ENCODE measurements around the gene RIN2.

The RIN2 gene

DNA sequence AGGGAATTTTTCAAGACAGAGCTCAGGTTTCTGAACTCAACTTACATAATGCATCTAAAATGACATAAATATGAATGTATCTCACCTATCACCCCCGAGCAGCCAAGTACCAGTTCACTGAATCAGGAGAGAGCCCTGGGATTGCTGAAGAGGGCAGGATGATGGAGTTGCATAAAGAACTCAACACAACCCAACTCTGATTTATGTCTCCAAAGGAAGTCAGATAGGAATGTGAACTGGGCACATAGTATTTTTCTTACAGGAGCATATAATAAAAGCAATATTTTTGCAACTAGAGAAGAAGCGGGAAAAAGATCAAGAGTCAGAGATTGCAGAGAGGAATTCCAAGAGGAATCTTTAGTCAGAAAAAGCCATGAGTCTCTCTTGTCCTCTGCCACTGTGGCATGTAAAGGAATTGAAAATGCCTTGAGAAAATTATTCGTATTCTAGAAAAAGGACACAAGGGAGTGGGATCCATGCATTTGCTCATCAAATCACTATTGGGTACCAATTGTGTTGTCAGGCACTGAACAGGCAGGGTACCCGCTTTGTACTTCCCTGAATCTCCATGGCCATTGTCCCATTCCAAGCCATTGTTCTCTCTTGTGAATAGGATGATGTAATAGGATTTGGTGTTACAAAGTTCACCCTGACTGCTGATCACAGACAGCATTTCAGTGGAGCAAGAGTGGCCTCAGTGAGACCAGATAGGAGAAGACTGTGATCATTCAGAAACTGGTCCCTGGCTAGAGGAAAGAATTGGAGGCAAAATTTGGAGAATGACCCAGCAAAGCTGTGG, 16.3 kb downstream of the RIN2 start:
- H3K27ac ChIP-seq, result no peak overlapping the region
- TF ChIP-seq, protein P1, sequence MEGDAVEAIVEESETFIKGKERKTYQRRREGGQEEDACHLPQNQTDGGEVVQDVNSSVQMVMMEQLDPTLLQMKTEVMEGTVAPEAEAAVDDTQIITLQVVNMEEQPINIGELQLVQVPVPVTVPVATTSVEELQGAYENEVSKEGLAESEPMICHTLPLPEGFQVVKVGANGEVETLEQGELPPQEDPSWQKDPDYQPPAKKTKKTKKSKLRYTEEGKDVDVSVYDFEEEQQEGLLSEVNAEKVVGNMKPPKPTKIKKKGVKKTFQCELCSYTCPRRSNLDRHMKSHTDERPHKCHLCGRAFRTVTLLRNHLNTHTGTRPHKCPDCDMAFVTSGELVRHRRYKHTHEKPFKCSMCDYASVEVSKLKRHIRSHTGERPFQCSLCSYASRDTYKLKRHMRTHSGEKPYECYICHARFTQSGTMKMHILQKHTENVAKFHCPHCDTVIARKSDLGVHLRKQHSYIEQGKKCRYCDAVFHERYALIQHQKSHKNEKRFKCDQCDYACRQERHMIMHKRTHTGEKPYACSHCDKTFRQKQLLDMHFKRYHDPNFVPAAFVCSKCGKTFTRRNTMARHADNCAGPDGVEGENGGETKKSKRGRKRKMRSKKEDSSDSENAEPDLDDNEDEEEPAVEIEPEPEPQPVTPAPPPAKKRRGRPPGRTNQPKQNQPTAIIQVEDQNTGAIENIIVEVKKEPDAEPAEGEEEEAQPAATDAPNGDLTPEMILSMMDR (conservative IDR thresholded peaks at IDR 0.05), result no peak
- TF ChIP-seq ZFX (IDR thresholded peaks at IDR 0.05), result no peak

DNA sequence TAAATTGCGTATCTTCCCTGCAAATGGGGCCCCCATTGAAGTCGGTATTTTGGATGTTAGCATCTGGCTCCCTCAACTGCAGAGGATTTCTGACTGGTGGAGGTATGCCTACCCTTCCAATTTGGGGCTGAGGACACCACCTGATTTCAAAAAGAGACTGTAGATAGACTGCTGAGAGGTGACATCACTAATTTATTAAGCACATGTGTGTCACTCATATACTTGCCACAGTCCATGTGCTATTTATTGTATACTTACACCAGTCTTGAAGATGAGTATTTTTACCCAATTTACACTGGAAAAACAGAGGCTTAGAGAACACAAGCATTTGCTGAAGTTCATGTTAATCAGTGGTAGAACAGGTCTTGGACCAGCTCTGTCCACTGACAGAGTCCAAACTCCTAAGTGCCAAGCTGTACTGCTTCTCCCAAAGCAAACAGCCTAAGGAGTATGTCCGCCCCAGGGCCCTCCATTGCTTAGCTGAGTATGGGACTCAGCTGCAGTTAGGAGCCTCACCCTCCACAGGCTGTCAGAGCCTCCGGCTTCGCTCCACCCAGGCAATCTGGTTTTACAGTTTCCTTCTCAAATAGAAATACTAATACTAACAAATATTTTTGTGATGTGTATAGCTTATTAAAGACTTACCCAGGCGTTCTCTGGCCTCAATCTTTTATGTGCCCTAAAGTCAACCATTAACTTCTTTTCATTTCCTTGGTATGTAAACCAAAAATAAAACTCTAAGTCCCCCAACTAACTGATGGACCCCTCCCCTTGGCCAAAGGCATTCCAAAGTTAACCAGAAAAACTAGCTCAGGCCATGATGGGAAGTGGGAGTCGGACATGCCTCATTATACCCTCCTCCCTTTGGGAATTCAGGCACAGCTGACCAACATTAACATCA, 17.5 kb downstream of the RIN2 start:
- no peak overlapping the region for H3K27ac ChIP-seq

DNA sequence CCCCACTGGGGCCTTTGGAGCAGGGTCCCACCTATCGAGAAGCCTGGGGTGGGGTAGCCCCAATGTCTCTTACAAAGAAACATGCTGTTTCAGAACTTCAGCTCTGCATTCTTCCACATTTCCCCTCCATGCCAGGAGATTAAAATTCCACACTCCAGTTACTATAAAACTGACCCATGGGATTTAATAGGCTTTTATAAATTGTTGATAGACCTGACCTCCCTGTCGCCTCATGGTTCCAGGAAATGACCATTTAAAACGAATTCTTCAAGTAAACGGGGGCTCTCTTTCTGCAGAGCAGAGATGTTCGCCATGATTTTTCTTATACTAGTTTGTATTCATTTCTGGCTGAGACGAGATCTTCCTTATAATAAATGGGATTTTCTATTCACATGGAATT, 19.3 kb downstream of the RIN2 start:
- TF ChIP-seq, protein P1 (conservative IDR thresholded peaks at IDR 0.05), result no peak
- TF ChIP-seq ZFX (IDR thresholded peaks at IDR 0.05), result no peak
- no peak overlapping the region for H3K27ac ChIP-seq

More for the DNA sequence above, 17.5 kb downstream of the RIN2 start:
- TF ChIP-seq ZFX (IDR thresholded peaks at IDR 0.05), result no peak
- TF ChIP-seq, protein P1 (conservative IDR thresholded peaks at IDR 0.05), result no peak

DNA sequence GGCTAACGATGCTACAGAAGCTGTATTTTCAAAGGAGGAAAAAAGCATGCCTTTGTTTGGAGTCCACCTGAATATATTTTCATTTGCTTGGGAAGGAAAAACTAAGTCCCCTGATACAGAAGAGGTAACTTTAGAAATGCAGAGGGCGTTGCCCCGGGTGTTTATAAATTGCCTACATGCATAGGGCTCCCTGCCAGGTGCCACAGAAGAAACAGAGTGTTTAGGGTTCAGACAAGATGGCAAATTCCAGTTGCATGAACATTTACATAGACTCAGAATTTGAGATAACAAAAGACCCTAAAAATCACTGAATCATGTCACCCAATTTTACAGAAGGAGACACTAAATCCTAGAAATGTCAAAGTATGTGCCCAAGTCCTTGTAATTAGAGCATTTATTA, 19.9 kb downstream of the RIN2 start:
- H3K27ac ChIP-seq, result no peak overlapping the region
- TF ChIP-seq ZFX (IDR thresholded peaks at IDR 0.05), result no peak
- TF ChIP-seq, protein P1 (conservative IDR thresholded peaks at IDR 0.05), result no peak

DNA sequence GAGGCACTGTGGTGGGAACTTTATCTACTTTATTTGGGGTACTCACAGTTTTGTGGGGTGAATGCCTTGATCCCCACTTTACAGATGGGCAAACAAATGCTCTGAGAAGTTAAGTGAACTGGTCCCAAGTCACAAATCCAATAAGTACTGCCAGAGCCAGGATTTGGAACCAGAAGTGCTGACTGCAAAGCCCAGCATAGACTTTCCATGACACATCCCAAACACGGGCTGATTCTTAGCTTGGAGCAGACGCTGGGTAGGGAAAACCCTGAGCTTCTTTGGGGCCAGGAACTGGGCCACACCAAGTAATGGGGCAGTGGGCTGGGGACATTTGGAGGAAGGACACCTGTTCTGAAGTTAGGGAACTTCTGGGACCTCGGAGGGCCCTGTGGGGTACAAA, 20.3 kb downstream of the RIN2 start:
- TF ChIP-seq ZFX (IDR thresholded peaks at IDR 0.05), result no peak
- TF ChIP-seq, protein P1 (conservative IDR thresholded peaks at IDR 0.05), result no peak
- H3K27ac ChIP-seq, result no peak overlapping the region

DNA sequence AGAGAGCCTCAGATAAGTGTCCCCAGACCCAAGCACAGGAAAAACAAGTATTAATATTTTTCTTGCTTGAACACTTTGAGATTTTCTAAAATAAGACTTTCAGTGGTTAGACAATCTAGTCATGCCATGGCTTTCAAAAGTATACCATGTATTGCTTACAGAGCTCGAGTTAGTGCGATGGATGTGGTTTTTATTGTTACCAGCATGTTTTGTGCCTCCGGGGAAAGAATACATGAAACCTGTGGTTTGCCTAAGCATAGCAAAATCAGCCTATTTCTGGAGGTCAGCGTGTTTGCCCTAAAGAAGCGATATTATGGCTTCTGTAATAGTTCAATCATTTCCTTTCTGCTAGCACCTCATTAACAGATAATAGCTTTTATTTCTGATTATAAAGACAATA, 21.6 kb downstream of the RIN2 start:
- no peak for TF ChIP-seq ZFX (IDR thresholded peaks at IDR 0.05)
- TF ChIP-seq, protein P1 (conservative IDR thresholded peaks at IDR 0.05), result no peak
- no peak overlapping the region for H3K27ac ChIP-seq

DNA sequence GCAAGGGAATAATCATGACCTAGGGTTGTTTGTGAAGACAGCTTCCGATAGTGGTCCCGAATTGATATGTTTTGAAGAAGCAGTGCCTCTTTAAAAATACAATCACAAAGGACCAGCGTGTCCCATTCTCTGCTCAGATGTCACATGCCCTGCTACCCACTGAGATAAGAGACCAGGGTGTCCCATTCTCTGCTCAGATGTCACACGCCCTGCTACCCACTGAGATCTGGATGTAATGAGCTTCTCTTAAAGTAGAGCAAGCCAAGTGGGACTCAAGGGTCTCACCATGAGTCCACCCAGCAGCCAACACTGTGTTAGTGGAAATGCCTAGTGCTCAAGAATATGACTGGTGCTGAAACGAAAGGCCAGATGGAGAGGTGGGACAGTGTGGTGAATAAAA, 22.2 kb downstream of the RIN2 start:
- no peak for TF ChIP-seq ZFX (IDR thresholded peaks at IDR 0.05)
- TF ChIP-seq, protein P1 (conservative IDR thresholded peaks at IDR 0.05), result no peak
- H3K27ac ChIP-seq, result no peak overlapping the region

All from C4-2B (cell line).